GM12878 (cell line): ENCODE measurements around the gene NKAIN2.

Experiments used
- CEBPZ ChIP-seq: fragments of 150-350 bp; IDR thresholded peaks from 2 replicates; pipeline ENCODE4 v1.6.1; 2016; ENCODE audit warnings: low read depth, low read length
- CHD2 ChIP-seq: IDR thresholded peaks from 2 replicates; pipeline ENCODE4 v1.6.1; 2011; ENCODE audit warnings: low read depth, low read length, improper control_type of control experiment, borderline replicate concordance
- CTCF ChIP-seq, 3 experiments: IDR thresholded peaks in 2 of 3; conservative IDR thresholded peaks in 1 of 3; 2 replicates each; pipeline ENCODE4 v1.5.1; 2011; ENCODE audit warnings: low read depth in 3 of 3, low read length in 3 of 3, mild to moderate bottlenecking in 3 of 3, control low read depth in 2 of 3, moderate library complexity in 2 of 3, inconsistent platforms in 1 of 3, mixed read lengths in 1 of 3; ENCODE audit not compliant: control insufficient read depth in 2 of 3, insufficient read depth in 1 of 3; ENCODE audit errors: extremely low read depth in 1 of 3
- EZH2 ChIP-seq: IDR thresholded peaks from 2 replicates; pipeline ENCODE4 v1.6.1; 2012; ENCODE audit warnings: low read depth, mild to moderate bottlenecking, control low read depth, inconsistent platforms, low read length, borderline replicate concordance; ENCODE audit not compliant: control insufficient read depth
- MTA3 ChIP-seq: IDR thresholded peaks from 2 replicates; pipeline ENCODE4 v1.6.1; 2012; ENCODE audit warnings: low read length, inconsistent platforms, borderline replicate concordance
- POLR2AphosphoS2 ChIP-seq: IDR thresholded peaks from 2 replicates; pipeline ENCODE4 v1.6.1; 2011; ENCODE audit warnings: low read depth, mild to moderate bottlenecking, low read length, improper control_type of control experiment, moderate library complexity
- POLR2AphosphoS5 ChIP-seq: IDR thresholded peaks from 2 replicates; pipeline ENCODE4 v1.6.1; 2011; ENCODE audit warnings: mild to moderate bottlenecking, low read length, inconsistent platforms
- ZSCAN29 ChIP-seq: fragments of 450-650 bp; IDR thresholded peaks from 2 replicates; pipeline ENCODE4 v1.6.1; 2017; ENCODE audit warnings: mild to moderate bottlenecking, moderate library complexity
- TF ChIP-seq, protein P1 (sequence below): IDR thresholded peaks from 2 replicates; pipeline ENCODE4 v1.6.1; 2012; ENCODE audit warnings: low read length, inconsistent platforms
- TF ChIP-seq, protein P2 (sequence below): IDR thresholded peaks from 2 replicates; pipeline ENCODE4 v1.6.1; 2012; ENCODE audit warnings: low read depth, low read length, improper control_type of control experiment

- no peak for TF ChIP-seq CTCF (IDR thresholded peaks at IDR 0.05 in 2 of 3, conservative IDR thresholded peaks at IDR 0.05 in 1 of 3; ENCODE audit: control insufficient read depth in 2 of 3, extremely low read depth in 1 of 3, insufficient read depth in 1 of 3, low read depth in 3 of 3, low read length in 3 of 3)
- TF ChIP-seq, protein P1, sequence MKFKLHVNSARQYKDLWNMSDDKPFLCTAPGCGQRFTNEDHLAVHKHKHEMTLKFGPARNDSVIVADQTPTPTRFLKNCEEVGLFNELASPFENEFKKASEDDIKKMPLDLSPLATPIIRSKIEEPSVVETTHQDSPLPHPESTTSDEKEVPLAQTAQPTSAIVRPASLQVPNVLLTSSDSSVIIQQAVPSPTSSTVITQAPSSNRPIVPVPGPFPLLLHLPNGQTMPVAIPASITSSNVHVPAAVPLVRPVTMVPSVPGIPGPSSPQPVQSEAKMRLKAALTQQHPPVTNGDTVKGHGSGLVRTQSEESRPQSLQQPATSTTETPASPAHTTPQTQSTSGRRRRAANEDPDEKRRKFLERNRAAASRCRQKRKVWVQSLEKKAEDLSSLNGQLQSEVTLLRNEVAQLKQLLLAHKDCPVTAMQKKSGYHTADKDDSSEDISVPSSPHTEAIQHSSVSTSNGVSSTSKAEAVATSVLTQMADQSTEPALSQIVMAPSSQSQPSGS, result no peak
- TF ChIP-seq POLR2AphosphoS2, result no peak
- TF ChIP-seq CHD2, result no peak
- TF ChIP-seq POLR2AphosphoS5, result no peak
- no peak for TF ChIP-seq EZH2
- no peak for TF ChIP-seq ZSCAN29
- TF ChIP-seq, protein P2, sequence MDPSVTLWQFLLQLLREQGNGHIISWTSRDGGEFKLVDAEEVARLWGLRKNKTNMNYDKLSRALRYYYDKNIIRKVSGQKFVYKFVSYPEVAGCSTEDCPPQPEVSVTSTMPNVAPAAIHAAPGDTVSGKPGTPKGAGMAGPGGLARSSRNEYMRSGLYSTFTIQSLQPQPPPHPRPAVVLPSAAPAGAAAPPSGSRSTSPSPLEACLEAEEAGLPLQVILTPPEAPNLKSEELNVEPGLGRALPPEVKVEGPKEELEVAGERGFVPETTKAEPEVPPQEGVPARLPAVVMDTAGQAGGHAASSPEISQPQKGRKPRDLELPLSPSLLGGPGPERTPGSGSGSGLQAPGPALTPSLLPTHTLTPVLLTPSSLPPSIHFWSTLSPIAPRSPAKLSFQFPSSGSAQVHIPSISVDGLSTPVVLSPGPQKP, result no peak
- TF ChIP-seq CEBPZ, result no peak
- no peak for TF ChIP-seq MTA3
Measured at GRCh38 chr6:124577734-124578281, 774.1 kb downstream of the NKAIN2 start.
